Medulla oblongata (tissue), 1 donor: ENCODE data around the gene ASCC1.

Experiments used
- DNase-seq: peaks from one replicate; pipeline ENCODE4 v3.0.0-alpha.2; 2015; ENCODE audit errors: extremely low spot score

Gene ASCC1

DNA sequence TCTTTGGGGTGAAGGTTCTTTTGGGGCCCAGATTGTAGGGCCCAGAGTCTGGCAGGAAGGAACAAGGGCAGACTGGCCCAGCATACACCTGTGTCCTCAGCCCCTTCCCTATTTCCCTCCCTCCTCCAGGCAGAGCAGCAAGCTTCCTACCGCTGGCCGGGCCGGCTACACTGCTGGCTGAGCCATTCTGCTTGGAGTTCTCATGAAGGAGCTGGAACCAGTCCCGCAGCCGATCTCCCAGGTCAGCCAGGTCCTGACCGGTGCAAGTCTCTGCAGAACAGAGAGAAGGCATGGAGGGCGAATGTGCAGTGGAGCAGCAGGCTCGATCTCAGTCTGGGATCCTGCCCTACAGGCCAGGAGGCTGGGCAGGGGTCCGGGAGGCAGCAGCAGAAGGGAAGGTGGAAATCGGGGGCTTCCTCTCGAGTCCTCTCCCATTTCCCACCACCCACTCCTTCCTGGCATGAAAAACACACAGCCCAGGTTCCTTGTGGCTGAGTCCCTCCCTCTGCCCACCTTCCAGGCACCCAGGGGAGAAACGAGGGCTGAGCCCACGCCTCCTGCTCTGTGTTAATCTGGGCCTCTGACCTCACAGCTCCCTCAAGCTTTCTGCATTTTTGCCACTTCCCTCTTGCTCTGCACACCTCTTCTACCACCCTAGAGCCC lies 148.5 kb downstream of the ASCC1 start:
- DNase-seq = no peak

DNA sequence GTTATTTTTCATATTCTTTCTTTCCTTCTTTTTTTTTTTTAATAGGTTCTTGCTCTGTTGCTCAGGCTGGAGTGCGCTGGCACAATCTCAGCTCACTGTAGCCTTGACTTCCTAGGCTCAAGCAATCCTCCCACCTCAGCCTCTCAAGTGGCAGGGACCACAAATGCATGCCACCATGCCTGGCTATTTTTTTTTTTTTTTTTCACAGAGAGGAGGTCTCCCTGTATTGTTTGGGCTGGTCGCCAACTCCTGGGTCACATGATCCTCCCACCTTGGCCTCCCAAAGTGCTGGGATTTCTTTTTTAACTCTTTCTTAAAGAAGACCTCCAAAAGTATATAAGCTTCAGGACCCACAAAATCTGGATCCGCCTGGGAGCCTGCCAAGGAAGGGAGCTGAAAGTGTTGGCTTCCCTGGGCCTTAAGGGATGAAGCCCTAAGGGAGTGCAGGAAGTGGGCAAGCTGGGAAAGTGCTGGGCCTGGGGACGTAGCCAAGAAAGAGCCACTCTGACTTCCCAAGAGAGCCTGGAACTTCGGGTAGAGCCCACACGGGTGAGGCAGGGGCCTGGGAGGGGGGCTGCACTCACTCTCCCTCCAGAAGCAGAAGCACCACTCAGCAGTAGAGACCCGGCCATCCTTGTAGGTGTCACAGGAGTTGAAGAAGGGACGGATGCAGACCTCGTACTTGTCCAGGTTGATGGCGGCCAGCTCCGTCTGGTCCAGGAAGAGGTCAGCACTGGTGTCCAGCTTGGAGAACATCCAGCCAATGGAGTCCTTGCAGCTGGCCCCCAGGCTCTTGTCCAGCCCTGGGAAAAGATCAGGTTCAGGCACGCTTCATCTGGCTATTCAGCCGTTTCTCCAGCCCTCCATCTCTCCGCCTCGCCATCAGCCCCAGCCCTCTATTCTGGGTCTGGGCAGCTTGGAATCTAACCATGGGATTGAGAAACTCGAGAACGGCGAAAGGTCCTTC lies 149.5 kb downstream of the ASCC1 start:
- no peak for DNase-seq

DNA sequence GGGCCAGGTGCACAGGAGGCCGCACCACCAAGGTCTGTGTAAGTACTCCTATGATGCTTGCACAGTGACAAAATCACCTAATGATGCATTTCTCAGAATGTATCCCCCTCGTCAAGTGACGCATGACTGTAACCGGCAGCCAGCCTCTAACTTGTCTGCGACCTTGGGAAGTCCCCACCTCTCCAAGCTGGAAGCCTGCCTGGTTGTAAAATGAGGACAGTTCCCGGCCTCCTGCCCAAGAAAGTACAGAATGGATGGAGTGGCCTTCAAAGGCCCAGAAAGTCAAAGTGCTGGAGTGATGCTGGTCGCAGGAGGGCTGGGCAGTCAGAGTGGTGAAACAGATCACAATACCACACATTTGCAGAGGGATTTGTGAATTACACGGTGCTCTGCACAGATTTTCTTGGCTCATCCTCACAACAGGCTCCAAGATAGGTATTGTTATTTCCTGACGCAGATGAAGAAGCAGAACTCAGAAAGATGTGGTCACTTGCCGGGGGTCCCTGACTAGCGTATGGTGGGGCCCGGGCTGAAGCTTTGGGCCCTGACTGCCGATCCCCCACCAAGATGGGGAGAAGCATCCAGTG lies 150.5 kb downstream of the ASCC1 start:
- no peak for DNase-seq

DNA sequence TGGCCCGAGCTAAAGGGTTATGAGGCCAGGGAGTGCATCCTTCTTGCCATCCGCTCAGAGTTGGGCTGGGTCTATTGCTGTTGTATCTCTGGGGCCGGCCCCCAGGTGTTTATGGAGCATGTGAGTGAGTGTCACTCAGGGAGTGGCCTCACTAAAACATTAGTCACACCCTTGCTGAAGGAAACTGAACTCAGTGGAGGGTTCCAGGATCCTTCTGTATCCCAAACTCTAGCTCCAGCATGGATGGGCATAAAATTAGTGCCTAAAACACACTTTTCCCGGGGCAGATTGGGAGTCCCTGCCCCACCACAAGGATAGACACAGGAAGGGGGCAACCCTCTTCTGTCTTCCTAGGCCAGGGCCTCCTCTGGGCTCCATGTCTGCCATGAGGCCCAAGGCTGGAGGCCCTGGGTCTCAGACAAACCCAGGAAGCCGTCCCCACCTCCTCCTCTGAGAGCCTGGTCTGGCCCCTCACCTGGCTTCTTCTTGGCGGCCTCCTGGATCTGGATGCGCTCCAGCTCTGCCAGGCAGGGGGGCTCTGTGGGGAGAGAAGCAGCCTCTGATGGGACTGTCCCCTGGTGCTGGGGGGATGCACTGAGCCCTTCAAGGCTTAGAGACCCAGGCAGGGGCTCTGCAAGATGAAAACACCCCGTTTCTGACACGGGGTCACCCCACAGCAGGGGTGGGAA lies 152.2 kb downstream of the ASCC1 start:
- no peak for DNase-seq

DNA sequence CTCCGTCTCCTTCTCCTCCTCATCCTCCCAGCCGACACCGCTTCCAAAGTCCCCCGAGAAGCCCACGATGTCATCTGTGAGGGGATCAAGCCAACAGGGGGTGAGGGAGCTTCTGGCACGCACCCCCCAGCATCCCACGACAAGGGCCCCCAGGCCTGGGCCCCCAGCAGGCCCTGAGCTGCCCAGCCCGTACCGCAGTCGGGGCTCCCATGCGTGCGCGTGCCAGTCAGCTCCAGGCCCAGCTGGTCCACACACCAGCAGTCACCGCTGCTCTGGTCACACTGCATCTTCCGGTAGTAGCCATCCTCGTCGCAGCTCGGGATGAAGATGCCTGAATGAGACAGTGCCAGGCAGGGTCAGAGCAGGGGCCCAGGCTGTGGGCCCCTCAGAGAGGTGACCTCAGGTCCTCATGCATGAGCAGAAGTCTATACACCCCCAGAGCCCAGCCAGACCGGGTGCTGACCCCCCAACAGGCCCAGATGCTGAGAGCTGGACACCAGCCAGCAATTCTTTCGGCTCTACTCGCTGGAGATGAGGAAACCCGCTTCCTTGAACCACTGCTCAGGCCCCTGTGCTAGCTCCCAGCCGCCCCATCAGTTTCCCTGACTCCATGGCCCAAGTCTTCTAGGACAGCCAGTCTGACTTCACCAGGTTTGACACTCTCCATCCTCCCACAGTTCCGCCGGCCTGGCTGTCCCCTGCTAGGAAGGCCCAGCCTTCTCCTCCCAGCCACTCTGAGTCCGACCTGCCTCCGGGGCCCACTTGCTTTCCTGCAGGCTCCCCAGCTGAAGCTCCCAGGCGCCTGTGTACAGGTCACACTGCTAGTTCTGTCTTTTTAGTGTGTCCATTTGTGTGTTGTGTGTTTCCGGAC lies 153.0 kb downstream of the ASCC1 start:
- no peak for DNase-seq

DNA sequence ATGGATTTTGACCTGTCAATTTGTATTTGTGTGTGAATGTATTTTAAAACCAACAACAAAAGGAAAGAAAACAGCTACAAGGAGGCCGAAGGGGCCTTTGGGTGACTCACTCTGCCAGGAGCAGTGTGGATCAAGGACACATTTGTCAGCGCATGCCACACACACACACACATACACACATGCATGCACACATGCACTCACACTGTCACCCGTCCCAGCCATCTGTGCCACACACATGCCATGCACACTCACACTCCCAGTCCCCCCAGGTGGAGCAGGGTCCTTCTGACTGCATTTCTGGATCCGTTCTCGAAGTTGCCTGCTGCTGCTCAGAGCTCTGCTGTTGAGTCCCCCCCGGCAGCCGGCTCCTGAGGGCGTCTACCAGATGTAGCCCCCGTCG lies 153.7 kb downstream of the ASCC1 start:
- DNase-seq = no peak

DNA sequence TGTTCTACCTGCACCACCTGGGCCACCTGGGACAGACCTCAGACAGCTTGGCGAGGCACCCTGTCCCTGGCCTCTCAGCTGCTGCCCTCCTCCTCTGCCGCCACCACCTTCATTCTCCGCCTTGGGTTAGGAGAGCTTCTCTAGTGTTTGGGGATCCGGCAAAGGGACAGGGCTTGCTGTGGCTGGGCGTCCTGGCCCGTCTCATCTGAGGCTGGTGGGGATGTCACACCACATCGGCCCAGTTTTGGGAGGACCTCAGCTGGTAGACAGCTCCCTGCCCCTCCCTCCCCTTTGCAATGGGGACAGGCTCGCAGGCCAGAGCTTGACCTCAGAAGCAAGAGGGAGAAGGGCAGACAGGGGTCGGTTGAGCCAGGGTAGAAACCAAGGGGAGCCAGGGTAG lies 154.1 kb downstream of the ASCC1 start:
- no peak for DNase-seq

DNA sequence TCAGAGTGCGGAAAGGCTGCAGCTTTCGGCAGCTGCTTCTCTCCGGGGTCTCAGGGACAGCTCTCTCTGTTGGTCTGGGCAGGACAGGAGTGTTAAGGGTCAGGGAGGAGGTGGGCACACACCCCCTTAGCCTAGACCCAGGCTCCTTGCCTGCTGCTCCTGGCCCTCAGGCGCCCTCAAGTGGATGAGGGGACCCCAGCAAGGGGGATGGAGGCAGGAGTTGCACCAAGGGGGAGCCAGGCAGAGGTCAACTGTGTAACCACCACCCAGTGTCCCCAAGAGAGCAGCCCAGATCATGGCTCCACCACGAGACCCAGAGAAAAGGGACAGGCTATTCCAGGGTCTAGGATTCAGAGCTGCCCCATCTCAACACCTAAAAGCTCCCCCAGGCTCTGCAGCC lies 154.6 kb downstream of the ASCC1 start:
- no peak for DNase-seq

DNA sequence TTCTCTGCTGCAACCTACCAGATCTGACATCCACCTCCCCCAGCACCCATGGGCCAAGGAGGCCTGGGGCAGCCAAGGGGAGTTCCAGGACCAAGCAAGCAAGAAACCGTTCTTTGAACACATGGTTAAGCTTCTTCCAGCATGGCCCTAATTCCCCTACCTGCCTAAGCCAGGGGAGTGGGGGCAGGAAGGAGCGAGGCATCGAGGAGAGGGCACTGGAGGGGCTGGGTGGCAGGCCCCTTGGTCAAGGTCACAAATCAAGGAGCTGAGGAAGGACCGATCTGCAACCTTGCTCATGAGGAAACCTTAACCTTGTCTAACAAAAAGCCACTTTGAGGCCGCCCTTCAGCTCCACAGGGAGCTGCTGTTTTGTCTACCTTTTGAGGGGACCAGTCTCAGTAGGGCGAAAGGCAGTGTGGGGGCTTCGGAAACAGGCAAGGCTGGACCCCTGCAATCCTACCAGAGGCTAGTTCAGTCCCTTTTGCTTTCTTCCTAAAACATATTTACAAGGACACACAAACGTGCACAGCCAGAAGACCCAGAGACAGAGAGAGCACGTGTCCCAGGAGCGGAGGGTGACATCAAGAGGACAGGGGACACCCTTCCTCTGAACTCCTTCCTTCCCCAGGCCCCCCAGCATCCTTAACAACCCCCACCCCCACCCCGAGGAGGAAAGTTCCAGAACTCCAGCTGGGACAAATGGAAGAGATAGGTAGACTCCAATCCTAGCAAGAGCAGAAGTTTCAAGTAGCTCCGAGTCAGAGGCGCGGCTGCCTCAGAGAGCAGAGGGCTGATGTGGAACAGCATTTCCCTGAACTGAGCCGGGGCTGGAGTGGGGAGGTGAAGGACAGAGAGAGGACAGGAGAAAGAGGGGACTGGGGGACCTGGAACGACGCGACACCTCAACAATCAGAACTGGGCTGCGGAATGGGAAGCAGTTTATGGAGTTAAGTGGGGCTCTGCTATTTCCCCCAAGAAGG lies 155.9 kb downstream of the ASCC1 start:
- DNase-seq = no peak

DNA sequence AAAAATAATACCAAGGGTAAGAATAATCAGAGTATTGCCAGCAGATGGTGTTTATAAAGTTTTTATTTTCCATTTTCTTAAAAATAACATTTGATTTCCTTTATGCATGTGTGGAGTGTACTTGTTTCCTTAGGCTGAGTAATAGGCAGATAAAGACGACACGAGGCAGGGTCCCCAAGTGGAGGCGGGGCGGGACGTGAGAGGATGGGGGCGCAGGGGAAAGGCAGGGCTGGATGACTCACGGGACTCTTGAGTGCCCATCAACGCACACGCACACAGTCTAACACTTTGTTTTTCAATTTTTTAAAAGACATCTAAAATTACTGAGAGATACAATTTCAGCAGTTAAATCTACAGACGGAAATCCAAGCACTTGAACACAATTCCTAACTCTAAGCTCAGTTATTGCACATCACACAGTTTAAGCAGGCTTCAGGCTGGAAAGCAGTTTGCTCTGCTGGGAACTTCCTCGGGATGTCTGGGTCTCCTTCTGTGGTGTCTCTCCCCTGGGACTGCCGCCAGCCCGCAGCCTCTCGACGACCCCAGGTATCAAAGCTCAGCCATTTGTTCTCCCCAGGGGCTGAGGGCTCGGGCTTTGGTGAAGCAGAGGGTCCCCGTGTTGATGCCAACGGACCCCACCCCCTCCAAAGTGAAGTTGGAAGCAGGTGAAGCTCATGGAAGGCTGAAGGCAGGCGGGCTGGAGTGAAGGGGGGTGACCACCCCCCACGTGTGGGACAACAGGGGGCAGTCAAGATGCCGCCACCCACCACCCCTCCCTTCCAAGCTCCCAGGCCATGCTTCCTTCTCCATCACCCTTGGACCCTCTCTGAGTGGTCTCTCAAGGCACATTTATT lies 156.9 kb downstream of the ASCC1 start:
- DNase-seq = no peak

DNA sequence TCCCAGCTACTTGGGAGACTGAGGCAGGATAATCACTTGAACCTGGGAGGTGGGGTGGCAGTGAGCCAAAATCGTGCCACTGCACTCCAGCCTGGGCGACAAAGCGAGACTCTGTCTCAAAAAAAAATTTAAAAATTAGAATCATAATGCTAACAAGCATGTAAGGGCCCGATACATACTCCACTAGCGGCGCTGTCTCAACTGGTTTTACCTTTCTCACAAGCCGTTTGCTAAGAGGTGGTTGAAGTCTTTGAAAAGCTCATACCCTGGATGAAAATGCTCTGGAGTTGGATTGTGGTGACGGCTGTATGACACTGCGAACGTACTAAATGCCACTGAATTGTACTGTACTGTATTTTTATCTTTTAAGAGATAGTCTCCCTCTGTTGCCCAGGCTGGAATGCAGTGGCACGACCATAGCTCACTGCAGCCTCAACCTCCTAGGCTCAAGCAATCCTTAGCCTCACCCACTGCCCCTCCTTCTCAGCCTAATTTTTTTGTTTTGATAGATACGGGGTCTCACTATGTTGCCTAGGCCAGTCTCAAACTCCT lies 157.7 kb downstream of the ASCC1 start:
- DNase-seq = no peak

DNA sequence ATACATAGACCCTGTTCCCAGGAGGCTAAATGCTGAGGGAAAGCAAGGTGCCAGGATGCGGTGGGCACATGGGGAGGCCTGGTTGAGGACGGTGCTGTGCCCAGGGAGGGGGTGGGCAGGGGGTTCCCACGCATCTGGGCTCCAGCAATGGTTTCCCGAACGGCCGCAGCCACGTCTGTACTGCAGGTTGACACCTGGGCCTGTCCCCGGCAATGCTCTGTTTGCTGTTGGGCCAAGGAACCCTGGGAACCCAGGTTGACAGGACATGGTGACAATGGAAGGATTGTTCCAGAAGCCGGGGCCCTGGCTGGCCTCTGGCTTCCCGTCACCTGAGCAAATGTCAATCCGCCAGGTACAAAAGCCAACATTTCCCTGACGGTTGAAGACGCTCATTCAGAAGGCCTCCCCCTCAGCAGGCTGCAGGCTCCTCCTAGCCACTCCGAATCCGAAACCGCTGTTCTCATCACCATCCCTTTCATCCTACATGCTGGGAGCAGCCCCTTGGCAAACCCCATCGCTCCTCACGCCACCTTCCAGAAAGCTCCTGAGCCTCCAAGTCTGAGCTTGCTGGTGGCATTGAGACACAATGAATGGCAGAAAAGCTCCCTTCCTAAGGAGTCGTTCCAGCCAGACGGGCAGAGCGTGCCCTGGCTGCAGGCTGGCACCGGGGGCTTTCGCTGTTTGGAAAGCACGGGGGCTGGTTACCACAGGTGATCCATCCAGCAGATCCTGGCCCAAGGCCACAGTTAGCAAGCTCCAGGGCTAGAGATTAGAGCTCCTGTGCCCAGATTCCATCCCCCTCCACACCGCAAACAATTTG lies 158.9 kb downstream of the ASCC1 start:
- DNase-seq = no peak

DNA sequence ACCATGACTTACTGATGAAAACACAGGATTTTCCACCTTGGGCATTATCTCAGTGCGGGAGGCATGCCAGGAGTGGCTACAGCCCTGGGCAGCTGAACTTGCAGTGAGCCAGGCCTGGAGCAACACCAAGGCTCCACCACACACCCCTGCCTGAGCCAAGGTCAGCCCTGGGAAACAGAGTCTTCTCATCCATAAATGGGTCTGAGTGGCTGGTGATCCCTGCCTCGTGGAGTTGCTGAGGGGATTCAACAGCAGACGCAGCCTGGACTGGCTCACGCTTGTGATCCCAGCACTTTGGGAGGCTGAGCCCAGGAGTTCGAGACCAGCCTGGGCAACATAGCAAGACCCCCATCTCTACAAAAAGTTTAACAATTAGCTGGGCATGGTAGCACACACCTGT lies 160.0 kb downstream of the ASCC1 start:
- no peak for DNase-seq

DNA sequence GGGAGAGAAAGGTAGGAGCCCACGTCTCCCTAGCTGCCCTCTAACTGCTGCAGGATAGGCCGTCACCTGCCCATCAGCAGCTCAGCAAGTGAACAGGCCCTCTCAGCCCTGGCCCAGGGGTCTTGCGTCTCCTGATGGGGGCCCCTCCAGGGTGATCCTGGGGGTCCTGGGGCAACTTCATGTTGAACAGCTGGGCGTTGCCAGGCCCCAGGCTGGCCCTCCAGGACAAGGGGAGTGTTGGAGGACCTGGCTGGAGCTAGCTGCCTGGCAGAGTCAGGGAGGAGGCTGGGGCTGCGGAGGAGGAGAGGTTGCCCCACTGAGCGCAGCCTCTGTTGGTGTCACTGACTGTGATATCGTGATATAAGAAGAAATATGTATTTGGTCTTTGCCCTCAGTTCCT lies 162.4 kb downstream of the ASCC1 start:
- DNase-seq = no peak

DNA sequence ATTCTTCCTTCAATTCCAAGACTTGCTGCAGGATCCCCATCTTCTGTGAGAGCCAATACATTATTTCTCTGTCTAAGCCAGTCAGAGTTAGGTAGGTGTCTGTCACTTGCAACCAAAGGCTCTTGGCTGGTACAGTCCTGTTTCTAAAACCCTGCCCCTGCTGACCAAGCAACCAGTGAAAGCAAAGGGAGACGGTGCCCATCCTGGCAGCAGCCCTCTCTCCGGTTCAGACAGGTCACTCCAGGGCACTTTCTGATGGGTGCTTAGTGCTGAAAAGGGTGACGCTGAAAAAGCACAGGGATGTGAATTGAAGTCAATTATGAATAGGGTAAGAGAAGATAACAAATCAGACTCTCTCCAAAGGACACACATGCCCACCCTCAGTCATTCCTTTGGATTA lies 165.2 kb downstream of the ASCC1 start:
- no peak for DNase-seq

DNA sequence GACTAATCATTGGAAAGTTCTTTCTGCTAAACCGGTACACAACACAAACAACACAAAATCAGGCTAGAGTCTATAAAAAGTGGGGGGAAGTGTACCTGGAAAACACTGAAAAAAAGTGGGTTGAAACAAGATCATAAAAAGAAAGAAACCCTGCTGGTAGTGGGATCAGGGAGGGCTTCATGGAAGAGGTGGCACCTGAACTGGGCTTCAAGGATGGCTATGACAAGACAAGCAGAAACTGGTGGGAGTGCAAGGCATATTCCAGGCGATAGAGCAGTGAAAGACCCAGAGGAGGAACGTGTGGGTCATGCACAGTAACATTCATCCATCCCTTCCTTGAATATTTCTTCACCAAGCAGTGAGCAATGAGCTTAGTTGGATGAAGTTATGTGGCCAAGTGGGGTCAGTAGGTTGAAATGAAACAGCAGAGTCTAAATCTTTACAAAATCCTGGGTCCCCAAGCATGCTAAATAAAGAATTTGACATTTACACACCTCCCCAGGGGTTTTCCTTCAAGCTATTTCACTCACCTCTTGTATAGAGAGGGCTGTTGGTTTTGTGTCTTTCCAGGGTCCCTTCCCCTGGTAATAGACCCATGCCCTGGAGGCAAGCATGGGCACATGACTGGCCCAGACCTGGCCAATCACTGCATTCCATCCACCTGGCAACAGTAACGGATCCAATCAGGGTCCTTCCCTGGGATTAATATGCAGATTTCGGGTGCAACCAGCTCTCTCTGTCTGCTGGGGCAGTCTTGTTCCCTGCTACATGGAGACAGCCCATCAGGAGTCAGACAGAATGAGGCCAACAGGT lies 165.9 kb downstream of the ASCC1 start:
- no peak for DNase-seq

DNA sequence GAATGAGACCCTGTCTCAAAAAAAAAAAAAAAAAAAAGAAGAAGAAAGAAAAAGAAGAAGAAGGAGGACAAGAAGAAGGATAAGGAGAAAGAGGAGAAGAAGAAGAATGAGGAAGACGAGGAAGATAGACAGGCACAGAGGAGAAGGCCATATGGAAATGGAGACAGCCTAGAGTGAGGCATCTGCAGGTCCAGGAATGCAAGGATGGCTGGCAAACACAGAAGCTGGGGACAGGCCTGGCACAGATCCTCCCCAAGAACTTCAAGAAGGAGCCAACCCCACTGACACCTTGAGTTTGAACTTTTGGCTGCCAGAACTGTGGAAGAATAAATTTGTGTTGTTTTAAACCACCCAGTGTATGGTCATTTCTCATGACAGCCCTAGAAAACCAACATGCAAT lies 166.6 kb downstream of the ASCC1 start:
- DNase-seq = no peak
